SHP77 (cell line): Measurements from ENCODE around the gene CNIH2.
"Not testable (repeated sequence)": the region's sequence is repeated elsewhere in the genome, so short reads cannot be mapped to it uniquely, and the experiment has no call there.

Experiments used
- DNase-seq, 2 experiments: peaks; one replicate each; lab custom pipeline; 2025; lab: John Stamatoyannopoulos, UW

Gene CNIH2

DNA sequence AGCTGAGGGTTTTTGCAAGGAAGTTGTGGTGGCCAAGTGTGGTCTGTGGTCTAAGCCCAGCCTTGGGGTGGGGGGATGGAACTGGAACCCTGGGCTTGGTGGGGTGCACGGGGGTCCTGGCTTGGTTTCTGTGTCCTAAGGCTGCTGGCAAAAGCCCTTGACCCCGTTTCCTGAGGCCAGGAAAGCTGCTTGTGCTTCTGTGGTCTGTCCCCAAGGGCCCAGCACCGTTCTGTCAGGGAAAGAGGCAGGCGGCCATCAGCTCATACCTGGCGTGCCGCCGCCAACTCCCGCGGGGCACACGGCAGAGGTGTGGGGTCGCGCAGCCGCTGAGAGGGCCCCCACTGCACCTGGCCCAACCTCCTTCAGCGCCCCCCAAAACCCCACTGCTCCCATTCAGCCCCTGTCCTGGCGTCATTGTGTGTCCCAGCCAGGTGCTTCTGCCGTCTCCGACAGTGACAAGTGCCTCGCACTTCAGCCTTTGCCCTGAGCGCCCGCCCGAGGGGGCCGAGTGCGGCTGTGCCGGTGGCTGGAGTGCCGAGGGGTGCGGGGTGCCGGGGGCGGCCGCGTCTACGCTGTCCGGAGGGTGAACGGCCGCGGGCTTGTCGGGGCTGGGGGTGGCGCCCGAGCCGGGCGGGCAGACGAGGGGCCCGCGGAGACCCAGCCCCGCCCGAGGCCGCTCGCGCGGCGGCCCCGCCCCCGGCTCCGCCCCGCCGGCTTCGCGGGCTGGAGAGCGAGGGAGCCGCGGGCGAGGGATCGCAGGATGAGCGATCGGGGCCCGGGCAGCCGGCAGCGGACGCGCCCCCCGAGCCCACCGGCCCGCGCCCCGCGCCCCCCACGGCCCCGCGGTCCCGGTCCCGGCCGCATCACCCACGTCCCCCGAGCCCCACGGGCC is at the start of gene CNIH2:
TSS of gene CNIH2 (plus strand) at position 705 of the 892 bp plus-strand sequence. CDS start 282 bp downstream, outside the sequence.
- peak; percentile 47 to 66 for DNase-seq

DNA sequence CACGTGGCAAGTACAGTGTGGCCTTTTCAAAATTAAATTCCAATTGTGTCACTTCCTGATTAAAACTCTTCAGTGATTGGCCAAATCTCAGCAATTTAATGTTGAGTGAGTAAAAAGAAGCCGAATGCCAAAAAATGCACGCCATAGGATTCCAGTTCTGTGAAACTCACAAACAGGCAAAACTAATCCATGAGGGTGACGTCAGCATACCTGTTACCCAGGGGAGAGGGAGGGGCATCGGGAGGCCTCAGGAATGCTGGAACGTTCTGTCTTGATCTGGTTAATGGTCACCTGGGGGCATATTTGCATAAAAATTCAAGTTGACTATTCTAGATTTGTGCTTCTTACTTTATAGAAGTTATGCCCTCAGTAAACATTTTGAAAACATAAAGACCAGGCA is 49.5 kb upstream of the CNIH2 start:
- no peak for DNase-seq

DNA sequence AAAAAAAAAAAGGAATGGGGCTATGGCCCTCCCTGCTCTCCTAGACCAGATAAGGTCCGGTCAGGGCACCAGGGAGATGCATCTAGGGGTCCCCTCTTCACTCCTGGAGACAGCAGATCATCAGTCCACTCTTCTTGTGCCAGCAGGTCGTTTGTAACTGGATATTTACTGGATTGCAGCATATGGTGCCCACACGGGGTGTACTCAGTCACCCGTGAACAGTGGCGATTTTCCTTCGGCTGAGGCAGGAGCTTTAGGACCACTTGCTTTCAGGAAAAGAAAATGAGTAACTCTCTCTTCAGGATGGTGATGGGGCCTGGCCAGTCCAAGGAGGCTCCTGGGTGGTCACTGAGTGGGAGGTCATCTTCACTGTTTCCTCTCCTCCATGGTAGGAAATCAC is 47.8 kb upstream of the CNIH2 start:
- DNase-seq: no peak

DNA sequence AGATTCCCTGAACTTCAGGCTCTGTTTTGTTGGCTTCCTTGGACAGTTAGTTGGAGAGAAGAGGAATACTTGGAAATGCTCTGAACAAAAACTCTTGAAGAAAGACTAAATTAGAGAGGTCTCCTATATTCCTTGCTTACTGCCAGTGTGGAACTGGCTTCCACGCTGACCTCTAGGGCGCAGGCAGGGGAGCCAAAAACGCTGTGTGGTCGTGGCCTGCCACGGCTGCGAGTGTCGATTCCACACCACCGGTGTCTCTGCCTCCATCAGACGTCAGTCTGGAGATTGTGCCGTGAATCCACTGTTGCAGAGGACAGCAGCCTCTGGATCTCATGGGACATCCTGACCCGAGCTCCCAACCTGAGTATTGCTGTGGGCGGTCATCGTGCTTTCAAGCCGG is 47.0 kb upstream of the CNIH2 start:
- DNase-seq: no peak

DNA sequence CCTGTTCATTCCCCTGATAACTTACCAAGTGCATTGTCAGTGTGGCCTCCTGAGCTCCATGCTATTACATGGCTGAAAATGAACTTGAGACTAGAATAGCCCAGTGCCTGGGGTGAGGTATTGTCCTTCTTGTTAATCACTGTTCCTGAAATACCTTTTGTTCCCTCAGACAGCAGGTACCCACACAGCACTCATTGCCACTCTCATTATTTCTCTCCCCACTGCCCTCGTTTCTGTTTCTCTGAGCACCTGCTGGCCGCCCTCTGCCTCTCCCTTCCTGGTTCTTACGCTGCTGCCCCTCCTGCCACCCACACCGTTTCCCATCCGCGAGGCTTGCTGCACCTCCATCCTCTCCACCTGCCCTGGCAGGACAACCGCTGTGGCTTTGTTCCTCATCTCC is 46.4 kb upstream of the CNIH2 start:
- no peak for DNase-seq

DNA sequence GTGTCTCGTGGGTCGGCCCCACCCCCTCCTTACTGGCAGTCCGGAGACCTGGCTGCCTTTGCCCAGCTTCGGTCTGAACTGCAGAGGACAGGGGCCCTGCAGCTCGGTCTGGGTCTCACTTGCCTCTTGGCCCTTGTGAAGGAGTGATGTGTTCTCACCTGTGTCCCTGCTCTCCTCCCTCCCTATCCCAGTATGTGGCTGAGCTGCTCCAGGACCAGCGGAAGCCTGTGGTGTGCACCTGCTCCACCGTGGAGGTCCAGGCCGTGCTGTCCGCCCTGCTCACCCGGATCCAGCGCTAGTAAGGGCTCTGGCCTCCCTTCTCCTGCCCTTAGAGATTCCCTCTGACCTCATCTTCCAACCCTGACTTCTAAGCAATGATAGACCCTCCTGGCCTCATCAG is 45.2 kb upstream of the CNIH2 start:
- DNase-seq: no peak

DNA sequence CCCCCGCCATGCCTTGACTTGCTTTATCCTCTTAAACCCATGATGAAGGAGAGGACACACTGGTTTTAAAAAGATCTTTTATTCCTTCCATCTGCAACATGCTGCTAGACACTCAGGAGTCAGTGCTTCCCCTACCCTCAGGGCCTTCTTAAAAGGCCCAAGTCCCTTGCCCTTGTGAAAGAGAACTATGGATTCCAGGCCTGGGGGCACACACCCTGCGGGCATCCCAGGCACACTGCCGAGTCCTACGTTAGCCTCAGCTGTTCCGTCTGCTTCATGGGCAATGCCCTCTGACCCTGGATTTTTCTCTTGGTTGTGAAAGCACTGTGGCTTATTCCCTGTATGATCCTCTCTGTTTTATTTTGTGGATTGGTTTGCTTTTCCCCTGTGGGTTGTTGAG is 44.7 kb upstream of the CNIH2 start:
- DNase-seq: no peak

DNA sequence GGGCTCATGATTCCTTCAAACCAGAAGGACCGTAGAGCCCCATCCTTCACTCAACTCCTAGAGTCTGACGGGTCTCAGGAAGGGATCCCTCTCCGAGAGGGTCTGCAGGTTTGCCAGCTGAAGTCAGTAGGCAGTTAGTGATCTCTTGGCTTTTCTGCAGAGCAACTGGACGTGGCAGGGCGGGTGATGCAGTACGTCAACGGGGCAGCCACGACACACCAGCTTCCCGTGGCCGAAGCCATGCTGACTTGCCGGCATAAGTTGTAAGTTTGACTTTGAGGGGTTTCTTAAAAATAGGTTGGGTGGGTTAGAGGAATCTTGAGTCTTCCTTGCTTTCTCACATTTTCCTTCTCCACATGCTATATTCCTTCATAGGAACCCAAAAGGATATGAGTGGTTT is 42.8 kb upstream of the CNIH2 start:
- no peak for DNase-seq

DNA sequence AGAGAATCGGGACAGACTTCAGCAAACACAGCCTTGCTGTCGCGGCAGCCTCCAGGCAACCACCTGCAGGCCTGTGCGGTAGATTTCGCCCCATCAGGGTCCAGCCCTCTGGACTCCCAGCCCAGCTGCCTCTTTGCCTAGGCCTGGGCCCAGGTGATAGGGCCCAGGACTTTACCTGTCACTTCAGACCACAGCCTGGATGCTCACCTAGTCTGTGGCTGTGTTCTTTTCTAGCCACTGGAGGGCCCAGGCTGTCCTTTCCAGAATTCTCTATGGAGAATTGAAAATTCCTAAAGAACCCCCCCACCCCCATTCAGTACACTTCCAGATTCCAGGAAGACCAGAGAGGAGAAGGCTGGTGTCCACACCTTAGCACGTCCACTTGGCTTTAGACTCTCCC is 40.1 kb upstream of the CNIH2 start:
- DNase-seq: no peak

DNA sequence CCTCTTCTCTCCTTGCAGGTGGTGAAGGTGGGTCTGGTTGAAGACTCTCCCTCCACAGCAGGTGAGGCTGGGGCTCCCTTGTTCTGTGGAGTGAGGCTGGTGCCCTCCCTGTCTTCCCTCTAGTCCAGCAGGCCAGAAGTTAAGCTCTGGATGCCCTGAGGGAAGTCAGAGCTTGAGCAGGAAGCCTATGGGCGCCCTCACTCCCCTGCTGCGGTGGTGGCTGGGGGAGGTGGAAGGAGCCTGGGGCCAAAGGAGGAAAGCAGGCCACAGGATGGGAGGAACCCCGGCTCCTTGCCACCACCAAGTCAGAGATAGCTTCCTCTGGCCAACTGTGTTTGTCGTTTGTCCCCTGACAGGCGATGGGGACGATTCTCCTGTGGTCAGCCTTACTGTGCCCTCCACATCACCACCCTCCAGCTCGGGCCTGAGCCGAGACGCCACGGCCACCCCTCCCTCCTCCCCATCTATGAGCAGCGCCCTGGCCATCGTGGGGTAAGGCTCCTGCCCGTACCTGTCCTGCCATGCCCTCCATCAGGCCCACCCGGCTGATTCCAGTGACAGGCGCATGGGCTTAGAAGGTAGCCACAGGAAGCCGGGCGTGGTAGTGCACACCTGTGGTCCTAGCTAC is 39.1 kb upstream of the CNIH2 start:
- DNase-seq: no peak

DNA sequence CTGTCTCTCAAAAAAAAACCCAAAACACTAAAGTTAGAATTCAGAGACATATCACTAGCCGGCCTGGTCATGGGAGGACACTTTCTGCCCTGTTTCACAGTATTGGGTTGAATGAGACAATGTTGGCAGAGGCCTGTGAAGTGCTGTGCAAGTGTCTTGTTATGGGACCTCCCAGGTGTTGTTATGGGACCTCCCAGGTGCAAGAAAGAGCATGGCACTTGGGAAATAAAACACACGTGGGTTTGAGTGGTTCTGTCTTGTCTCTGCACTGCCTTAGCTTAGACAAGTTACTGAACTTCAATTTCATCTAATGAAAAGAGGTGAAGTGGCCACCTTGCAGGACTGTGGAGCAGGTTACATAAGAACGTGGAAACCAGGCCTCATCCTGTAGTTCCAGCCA is 38.5 kb upstream of the CNIH2 start:
- DNase-seq: no peak

DNA sequence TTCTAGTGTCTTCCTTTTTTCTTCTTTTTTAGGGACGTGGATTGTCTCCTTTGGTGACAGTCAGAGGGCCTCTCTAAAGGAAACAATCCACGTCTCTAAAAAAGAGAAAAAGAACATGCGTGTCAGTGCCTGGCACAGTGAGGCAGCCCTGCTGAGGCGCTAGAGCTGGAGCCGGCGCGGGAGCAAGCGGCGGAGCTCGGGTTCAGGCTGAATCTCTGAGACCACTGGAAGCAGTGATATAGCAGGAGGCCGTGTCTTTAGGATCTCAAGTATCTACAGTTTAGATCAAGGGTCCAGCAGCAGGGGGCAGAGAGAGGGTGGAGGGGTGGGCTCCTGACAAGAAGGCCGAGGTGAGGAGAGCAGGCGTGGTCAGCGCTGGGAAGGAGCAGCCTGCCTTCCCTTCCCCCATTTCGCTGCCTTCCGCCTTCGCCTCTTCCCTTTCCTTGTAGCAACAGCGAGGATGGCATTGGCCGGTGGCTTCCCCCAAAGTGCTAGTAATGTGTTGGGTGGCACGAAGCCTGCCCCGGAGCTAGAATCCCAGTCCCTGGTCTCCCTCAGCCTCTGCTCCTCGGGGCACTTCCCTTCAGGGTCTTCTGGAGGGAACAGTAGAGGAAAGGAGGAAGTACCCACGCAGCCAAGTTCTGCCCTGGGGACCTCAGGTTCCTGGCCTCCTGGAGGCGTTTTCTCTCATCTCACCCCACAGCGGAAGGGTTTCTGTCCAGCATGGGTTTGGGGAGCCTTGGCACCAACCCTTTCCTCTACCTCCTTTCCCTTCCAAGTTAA is 37.8 kb upstream of the CNIH2 start:
- no peak for DNase-seq

DNA sequence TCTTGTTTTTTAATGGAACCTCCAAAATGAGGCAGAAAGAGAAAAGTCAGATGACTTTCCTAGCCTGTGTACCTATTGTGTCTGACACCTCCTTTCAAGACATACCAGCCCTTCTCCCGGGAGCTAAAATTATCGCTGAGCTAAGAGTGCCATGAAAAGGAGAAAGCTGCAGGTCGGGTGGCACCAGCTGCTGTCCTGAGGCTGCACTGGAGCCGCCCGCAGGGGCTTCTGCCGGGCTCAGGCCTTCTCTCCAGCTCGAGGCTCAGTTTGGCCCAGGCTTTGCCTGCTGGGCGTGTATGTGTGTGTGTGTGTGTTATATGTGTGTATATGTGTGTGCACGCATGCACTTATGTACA is 37.2 kb upstream of the CNIH2 start:
- DNase-seq: no peak

DNA sequence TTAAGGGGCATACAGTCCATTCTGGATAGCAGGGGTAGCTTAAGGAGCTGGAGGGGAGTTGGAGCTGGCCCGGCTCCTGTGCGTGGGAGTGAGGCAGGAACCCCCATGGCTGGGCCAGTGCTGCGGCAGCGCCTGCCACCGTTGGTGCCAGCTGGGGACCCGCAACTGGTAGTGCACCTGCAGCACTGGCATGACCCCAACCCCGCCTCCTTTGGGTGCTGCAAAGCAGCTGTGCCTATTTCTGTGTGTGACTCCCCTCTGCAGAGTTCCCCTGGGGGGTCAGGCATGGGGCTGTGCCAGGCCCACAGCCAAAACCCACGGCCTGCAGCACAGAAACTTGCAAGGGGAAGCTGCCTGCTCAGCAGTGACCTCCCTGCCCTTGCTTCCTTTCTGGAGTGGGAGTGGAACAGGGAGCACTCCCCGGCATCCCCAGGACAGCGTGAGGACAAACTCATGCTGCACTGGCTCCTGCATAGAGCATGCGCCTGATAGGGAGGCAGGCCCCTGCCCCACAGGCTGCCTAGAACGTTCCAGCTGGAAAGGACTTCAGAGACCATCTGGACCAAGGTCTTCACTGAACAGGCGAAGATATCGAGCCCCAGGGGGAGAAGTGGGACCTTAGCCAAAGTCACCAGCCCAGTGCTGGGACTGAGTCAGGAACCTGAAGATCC is 35.7 kb upstream of the CNIH2 start:
- no peak for DNase-seq

DNA sequence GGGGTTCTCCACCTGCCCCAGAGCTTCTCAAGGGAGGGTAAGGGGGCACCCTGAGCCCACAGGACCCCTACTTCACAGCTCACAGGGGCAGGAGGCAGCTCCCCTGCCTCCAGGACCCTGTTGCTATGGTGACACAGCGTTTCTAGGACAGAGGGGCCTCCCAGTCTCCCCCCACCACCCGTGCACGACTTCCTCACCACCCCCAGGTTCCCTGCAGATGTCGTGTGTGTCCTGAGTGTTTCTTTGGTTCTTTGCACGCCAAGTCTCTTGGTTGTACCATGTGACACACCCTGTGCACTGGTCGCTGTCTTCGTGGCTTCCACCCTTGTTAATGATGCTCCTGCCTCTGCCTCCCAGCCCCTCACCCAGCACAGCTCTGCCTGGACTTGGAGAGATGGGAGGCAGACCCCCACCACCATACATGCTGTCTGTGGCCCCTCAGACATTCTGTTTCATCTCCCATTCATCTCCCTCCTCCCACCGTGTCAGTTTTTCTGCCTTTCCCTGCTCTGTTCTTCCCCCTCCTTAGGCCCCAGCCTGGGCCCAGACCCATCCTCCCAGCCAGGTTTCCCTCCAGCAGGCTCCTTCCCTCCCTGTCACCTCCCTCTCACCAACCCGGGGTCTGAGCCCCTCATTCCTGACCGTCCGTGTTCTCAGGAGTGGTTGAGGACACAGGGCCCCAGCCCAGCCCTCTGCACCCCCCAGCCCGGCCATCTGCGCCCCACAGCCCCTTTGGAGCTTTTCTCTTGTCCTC is 34.0 kb upstream of the CNIH2 start:
- no peak for DNase-seq

DNA sequence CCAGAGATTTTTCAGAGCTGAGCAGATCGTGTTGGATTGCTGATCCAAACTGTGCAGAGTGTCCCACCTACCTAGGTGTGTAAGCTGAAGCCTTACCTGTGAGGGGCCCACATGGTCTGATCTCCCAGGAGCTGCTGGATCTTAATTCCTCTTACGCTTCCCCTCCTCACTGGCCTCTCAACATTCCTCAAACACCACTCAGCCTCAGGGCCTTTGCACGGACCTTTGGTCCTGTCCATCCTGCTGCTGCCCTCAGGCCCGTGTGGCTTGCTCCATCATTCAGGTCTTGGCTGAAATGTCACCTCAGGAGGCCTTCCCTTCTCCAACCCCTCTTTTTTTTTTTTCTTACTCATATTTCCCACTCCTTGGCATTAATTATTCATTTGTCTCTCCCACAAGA is 30.7 kb upstream of the CNIH2 start:
- DNase-seq: no peak

DNA sequence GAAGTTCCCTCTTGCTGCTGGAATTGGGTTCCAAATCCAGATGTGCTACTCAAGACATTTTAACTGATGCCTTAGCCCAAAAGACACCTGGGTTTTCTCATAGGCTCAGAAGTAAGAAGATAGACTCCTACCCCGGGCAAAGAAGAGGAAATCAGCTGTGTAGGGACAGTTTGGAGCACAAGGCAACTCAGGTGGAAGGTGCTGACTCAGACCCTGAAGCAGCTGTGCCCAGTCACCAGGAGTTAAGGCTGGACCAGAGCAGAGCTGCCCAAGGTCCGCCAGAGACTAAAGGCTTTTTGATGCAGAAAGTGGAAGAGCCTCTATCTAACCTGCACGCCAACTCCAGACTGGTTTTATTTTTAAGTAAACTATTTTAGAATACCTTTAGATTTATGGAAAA is 30.2 kb upstream of the CNIH2 start:
- DNase-seq: no peak

DNA sequence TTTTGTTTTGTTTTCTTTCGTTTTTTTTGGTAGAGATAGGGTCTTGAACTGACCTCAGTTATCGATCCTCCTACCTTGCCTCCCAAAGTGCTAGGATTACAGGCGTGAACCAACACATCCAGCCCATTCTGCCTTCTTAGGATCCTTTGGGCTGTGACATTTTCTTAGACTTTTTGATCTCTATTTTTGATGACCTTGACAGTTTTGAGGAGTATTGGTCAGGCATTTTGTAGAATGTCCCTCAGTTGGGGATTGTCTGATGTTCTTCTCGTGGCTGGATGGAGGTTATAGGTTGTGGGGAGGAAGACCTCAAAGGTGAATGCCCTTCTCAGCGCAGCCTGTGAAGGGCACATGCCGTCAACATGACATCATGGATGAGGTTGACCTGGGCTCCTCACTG is 29.1 kb upstream of the CNIH2 start:
- no peak for DNase-seq

DNA sequence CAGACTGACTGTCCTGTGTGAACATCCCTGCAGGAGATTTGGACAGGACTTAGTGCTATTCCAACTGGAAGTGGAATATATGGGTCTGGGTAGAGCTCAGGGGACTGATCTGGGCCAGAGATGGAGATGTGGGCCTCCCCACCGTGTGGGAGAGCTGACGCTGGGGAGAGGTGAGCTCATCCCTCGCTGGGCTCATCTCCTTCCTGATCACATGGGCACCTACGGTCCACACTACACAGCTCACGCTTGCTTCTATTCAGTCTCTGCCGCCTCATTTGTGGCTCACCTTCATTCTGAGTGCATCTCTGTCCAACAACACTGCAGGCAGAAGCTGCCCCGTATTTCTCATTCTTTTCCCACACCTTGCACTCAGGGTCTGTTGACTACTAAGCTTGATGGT is 26.2 kb upstream of the CNIH2 start:
- DNase-seq: no peak

DNA sequence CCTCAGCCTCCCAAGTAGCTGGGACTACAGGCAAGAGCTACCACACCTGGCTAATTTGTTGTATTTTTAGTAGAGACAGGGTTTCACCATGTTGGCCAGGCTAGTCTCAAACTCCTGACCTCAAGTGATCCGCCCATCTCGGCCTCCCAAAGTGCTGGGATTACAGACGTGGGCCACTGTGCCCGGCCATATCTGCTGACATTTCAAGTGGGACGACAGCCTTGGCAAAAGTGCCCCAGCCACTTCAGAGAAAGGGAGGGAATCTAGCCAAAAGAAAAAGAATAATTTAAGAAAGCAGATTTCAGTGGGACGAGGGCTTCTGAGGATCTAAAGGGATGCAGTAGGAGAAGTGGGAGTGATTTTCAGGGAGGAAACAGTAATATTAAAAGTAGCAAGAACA is 24.9 kb upstream of the CNIH2 start:
- DNase-seq: not testable (repeated sequence)

DNA sequence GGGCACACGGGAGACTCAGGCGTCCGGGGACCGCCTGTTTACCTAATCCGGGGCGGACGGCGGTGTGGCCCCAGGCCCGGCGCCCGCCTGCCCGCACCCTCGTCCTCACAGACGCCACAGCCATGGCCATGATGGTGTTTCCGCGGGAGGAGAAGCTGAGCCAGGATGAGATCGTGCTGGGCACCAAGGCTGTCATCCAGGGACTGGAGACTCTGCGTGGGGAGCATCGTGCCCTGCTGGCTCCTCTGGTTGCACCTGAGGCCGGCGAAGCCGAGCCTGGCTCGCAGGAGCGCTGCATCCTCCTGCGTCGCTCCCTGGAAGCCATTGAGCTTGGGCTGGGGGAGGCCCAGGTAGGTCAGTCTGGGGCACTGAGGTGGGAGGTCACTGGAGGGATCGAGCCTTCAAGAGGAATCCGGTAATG is 19.5 kb upstream of the CNIH2 start:
- DNase-seq: no peak

DNA sequence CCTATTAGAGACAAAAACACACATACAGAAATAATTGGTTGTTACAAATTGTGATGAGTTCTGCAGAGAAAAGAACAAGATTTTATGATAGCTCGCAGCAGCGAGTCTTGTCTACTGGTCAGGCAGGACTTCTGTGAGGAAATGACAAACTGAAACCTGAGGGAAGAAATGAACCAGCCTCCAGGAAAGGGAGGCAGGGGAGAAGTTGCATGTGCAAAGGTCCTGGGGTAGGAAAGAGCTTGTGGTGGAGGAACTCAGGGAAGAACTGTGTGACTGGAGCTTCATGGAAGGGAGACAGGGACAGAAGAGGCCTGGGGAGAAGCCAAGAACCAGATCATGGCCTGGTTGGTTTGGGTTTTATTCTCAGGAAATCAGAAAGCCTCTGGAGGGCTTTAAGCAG is 18.8 kb upstream of the CNIH2 start:
- DNase-seq: no peak
